IMR-90 (cell line): Measurements from ENCODE around the gene PDZD8. TPM values are rescaled to one million over a fixed set of nuclear protein-coding genes. Genes with fewer than 3 reads are reported as not detected.

ENCODE experiments used
- ATAC-seq: fragments of 200-7000 bp; cut with Tn5 transposase; 2 replicates; pipeline ENCODE4 v1.9.1; 2020; ENCODE audit warnings: low read depth, mild to moderate bottlenecking, moderate library complexity
- BruUV-seq: library from RNA; stranded (reverse); fragments of 400-500 nt; replicated peaks from 2 replicates; lab custom pipeline; 2021; lab: Mats Ljungman, UMichigan
- CTCF ChIA-PET: fragments of 300-600 bp; formaldehyde crosslinking; extraction: SDS; loops from one replicate; lab custom pipeline; 2021; ENCODE audit warnings: antibody characterized with exemption; lab: Yijun Ruan, JAX
- POLR2A ChIA-PET: fragments of 300-600 bp; sonication (Branson Sonifier 250); formaldehyde crosslinking; loops from one replicate; lab custom pipeline; 2022; ENCODE audit warnings: antibody characterized with exemption; ENCODE audit not compliant: unreplicated experiment; lab: Charles Lee
- DNase-seq: peaks from one replicate; pipeline ENCODE4 v3.0.0; 2013
- H2AFZ ChIP-seq: replicated peaks from 2 replicates; pipeline ENCODE3; 2013; ENCODE audit warnings: low read length, mild to moderate bottlenecking; ENCODE audit not compliant: poor library complexity
- H2AK5ac ChIP-seq: 2 replicates; pipeline ENCODE4 v1.6.1; 2013; ENCODE audit warnings: low read depth, low read length, inconsistent platforms
- H2AK9ac ChIP-seq: replicated peaks from 2 replicates; pipeline ENCODE3; 2013; ENCODE audit warnings: mild to moderate bottlenecking, low read depth, low read length, moderate library complexity; ENCODE audit not compliant: poor library complexity
- H2BK120ac ChIP-seq: 2 replicates; pipeline ENCODE4 v1.6.1; 2013; ENCODE audit warnings: low read depth, low read length, inconsistent platforms
- H2BK15ac ChIP-seq: 3 replicates; pipeline ENCODE4 v1.6.1; 2013; ENCODE audit warnings: low read depth, low read length, inconsistent platforms
- H2BK20ac ChIP-seq: 2 replicates; pipeline ENCODE4 v1.6.1; 2013; ENCODE audit warnings: low read depth, mild to moderate bottlenecking, inconsistent platforms, low read length, moderate library complexity
- H2BK5ac ChIP-seq: 2 replicates; pipeline ENCODE4 v1.6.1; 2013; ENCODE audit warnings: mild to moderate bottlenecking, low read depth, low read length, inconsistent platforms; ENCODE audit not compliant: poor library complexity, severe bottlenecking
- H3K14ac ChIP-seq: replicated peaks from 2 replicates; pipeline ENCODE4 v1.6.1; 2013; ENCODE audit warnings: low read depth, low read length, inconsistent platforms
- H3K18ac ChIP-seq: 2 replicates; pipeline ENCODE4 v1.6.1; 2013; ENCODE audit warnings: low read depth, low read length, control low read depth
- H3K23ac ChIP-seq: 2 replicates; pipeline ENCODE4 v1.6.1; 2013; ENCODE audit warnings: low read depth, low read length, inconsistent platforms
- H3K27ac ChIP-seq: 2 replicates; pipeline ENCODE4 v1.5.1; 2013; ENCODE audit warnings: mild to moderate bottlenecking, control low read depth, low read length; ENCODE audit not compliant: insufficient read depth
- H3K27me3 ChIP-seq: 2 replicates; pipeline ENCODE4 v1.6.1; 2013; ENCODE audit warnings: low read length; ENCODE audit not compliant: control insufficient read depth, insufficient read depth
- H3K36me3 ChIP-seq: 2 replicates; pipeline ENCODE4 v1.6.1; 2013; ENCODE audit warnings: low read length, mixed read lengths; ENCODE audit not compliant: control insufficient read depth, insufficient read depth
- H3K4ac ChIP-seq: 2 replicates; pipeline ENCODE4 v1.6.1; 2013; ENCODE audit warnings: low read depth, low read length, inconsistent platforms
- H3K4me1 ChIP-seq: 2 replicates; pipeline ENCODE4 v1.6.1; 2013; ENCODE audit warnings: low read length, mixed read lengths; ENCODE audit not compliant: control insufficient read depth, insufficient read depth
- H3K4me2 ChIP-seq: 2 replicates; pipeline ENCODE4 v1.6.1; 2013; ENCODE audit warnings: low read depth, mild to moderate bottlenecking, control low read depth, low read length, moderate library complexity
- H3K4me3 ChIP-seq: 2 replicates; pipeline ENCODE4 v1.5.1; 2013; ENCODE audit warnings: low read depth, mild to moderate bottlenecking, control low read depth, low read length, moderate library complexity; ENCODE audit not compliant: insufficient read depth
- H3K56ac ChIP-seq: 2 replicates; pipeline ENCODE4 v1.6.1; 2013; ENCODE audit warnings: low read length, inconsistent platforms; ENCODE audit not compliant: insufficient read depth; ENCODE audit errors: extremely low read depth
- H3K79me1 ChIP-seq, 2 experiments: 2 replicates each; pipeline ENCODE4 v1.6.1; 2013; ENCODE audit warnings: low read length in 2 of 2, inconsistent platforms in 1 of 2, low read depth in 1 of 2
- H3K9ac ChIP-seq: 2 replicates; pipeline ENCODE4 v1.6.1; 2013; ENCODE audit warnings: low read depth, low read length, control low read depth
- H3K9me1 ChIP-seq: 2 replicates; pipeline ENCODE4 v1.6.1; 2013; ENCODE audit warnings: low read length, inconsistent platforms; ENCODE audit not compliant: insufficient read depth
- H3K9me3 ChIP-seq: 2 replicates; pipeline ENCODE4 v1.6.1; 2013; ENCODE audit warnings: low read length; ENCODE audit not compliant: control insufficient read depth, insufficient read depth
- H4K20me1 ChIP-seq: 2 replicates; pipeline ENCODE4 v1.6.1; 2013; ENCODE audit warnings: low read length, inconsistent platforms; ENCODE audit not compliant: insufficient read depth
- H4K5ac ChIP-seq: 2 replicates; pipeline ENCODE4 v1.6.1; 2013; ENCODE audit warnings: mild to moderate bottlenecking, low read depth, low read length, control low read depth
- H4K8ac ChIP-seq, 2 experiments: 2 replicates each; pipeline ENCODE4 v1.6.1; 2013; ENCODE audit warnings: low read depth in 2 of 2, low read length in 2 of 2, control low read depth in 1 of 2, inconsistent platforms in 1 of 2
- H4K91ac ChIP-seq: 2 replicates; pipeline ENCODE4 v1.6.1; 2013; ENCODE audit warnings: low read depth, low read length, inconsistent platforms; ENCODE audit not compliant: insufficient read depth
- CEBPB ChIP-seq: IDR thresholded peaks from 2 replicates; pipeline ENCODE4 v1.6.1; 2012; ENCODE audit warnings: low read depth, low read length, improper control_type of control experiment
- CHD1 ChIP-seq: IDR thresholded peaks from 2 replicates; pipeline ENCODE4 v1.6.1; 2012; ENCODE audit warnings: low read depth, low read length, improper control_type of control experiment
- FOS ChIP-seq: fragments of 150-350 bp; IDR thresholded peaks from 2 replicates; pipeline ENCODE4 v1.6.1; 2016; ENCODE audit warnings: low read depth, low read length
- MAFK ChIP-seq: IDR thresholded peaks from 2 replicates; pipeline ENCODE4 v1.6.1; 2012; ENCODE audit warnings: low read depth, low read length, improper control_type of control experiment
- MAZ ChIP-seq: IDR thresholded peaks from 2 replicates; pipeline ENCODE4 v1.6.1; 2012; ENCODE audit warnings: low read depth, mild to moderate bottlenecking, low read length, improper control_type of control experiment, moderate library complexity, borderline replicate concordance
- MXI1 ChIP-seq: IDR thresholded peaks from 2 replicates; pipeline ENCODE4 v1.6.1; 2012; ENCODE audit warnings: low read depth, mild to moderate bottlenecking, low read length, moderate library complexity, borderline replicate concordance
- POLR2A ChIP-seq: IDR thresholded peaks from 2 replicates; pipeline ENCODE4 v1.6.1; 2012; ENCODE audit warnings: mild to moderate bottlenecking, low read depth, low read length
- RAD21 ChIP-seq: IDR thresholded peaks from 2 replicates; pipeline ENCODE4 v1.6.1; 2012; ENCODE audit warnings: low read length, improper control_type of control experiment
- RCOR1 ChIP-seq: IDR thresholded peaks from 2 replicates; pipeline ENCODE4 v1.6.1; 2012; ENCODE audit warnings: mild to moderate bottlenecking, low read length, improper control_type of control experiment; ENCODE audit not compliant: insufficient replicate concordance
- RFX5 ChIP-seq: IDR thresholded peaks from 2 replicates; pipeline ENCODE4 v1.8.0; 2012; ENCODE audit warnings: low read depth, mild to moderate bottlenecking, low read length, moderate library complexity
- SMC3 ChIP-seq: fragments of 150-350 bp; IDR thresholded peaks from 2 replicates; pipeline ENCODE4 v1.6.1; 2016; ENCODE audit warnings: low read depth, mild to moderate bottlenecking, antibody characterized with exemption, low read length, moderate library complexity
- WGBS, 2 experiments: methylation state at CpG; one replicate each; pipeline versions ENCODE4 v1.1.5 to v1.1.7; 2013; ENCODE audit warnings: missing lambda C conversion rate in 2 of 2; ENCODE audit not compliant: insufficient read length in 1 of 2; ENCODE audit errors: extremely low coverage in 2 of 2; 5-methylcytosine and 5-hydroxymethylcytosine counted together
- dilution Hi-C: fragments of 300-500 bp; cut with HindIII; formaldehyde crosslinking; loops from one replicate; pipeline ENCODE4 v1.14.3; 2018; ENCODE audit warnings: low sequenced_read_pairs; ENCODE audit not compliant: unreplicated experiment
- in situ Hi-C: fragments of 300-500 bp; cut with MboI; formaldehyde crosslinking; loops from 3 replicates; pipeline ENCODE4 v1.14.3; 2019; ENCODE audit warnings: low sequenced_read_pairs, inconsistent platforms, mixed read lengths
- intact Hi-C: fragments of 100-400 bp; cut with micrococcal nuclease; formaldehyde crosslinking; loops from 2 replicates; pipeline ENCODE4 v1.10.0; 2022
- polyA plus RNA-seq, 3 experiments: library from polyadenylated mRNA; depleted of rRNA; stranded (reverse); fragments of >200 nt; gene quantifications; 2 replicates each; pipeline ENCODE4 v1.2.3, GENCODE V29; 2012; ENCODE audit warnings: low replicate concordance in 1 of 3
- total RNA-seq: library from RNA; depleted of rRNA; stranded (reverse); fragments of >200 nt; gene quantifications from 2 replicates; pipeline ENCODE4 v1.2.3, GENCODE V29; 2012
- TF ChIP-seq, protein P1 (sequence below): fragments of 150-350 bp; IDR thresholded peaks from 2 replicates; pipeline ENCODE4 v1.6.1; 2017; ENCODE audit warnings: mild to moderate bottlenecking, antibody characterized with exemption, low read length, low read depth
- TF ChIP-seq, protein P2 (sequence below): conservative IDR thresholded peaks from 2 replicates; pipeline ENCODE4 v1.5.1; 2012; ENCODE audit warnings: mild to moderate bottlenecking, low read depth, low read length, improper control_type of control experiment

PDZD8 gene
- total and polyA plus RNA-seq, 2 of the 4 experiments (the other 2 are of a cell fraction): 11.3 to 20.4 TPM

DNA sequence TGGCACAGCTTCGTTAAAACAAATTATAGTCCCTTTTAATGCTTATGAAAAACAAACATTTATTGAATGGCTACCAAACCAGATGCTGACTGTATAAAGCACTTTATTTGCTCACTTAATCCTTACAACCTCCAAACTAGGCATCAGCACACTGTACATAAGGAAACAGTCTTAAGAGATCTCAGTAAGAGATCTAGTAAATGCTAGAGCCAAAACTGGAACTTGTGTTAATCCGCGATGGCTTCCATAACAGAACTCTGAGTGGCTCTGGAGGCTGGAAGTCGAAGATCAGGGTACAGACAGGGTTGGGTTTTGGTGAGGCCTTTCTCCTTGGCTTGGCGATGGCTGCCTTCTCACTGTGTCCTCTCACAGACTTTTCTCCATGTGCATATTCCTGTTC, 27.0 kb downstream of the PDZD8 start:
- Histone ChIP-seq H2AK9ac (no peak overlapping the region), H4K5ac (no peak overlapping the region), H2AK5ac (no peak overlapping the region), H3K79me1 (peaks cover 18 to 47% of the 10 kb centered on the region in 2 experiments), H2BK20ac (no peak overlapping the region), H4K91ac (no peak overlapping the region), H3K4me3 (no peak overlapping the region), H3K9me1 (no peaks in the 10 kb centered on the region), H3K36me3 (no peaks in the 10 kb centered on the region), H4K8ac (no peak overlapping the region), H3K4ac (no peak overlapping the region), H3K9me3 (no peaks in the 10 kb centered on the region), H2BK120ac (no peak overlapping the region), H3K9ac (no peak overlapping the region), H3K14ac (no peak overlapping the region), H4K20me1 (peaks cover 15% of the 10 kb centered on the region), H3K23ac (no peak overlapping the region), H3K27me3 (no peaks in the 10 kb centered on the region), H2BK15ac (no peak overlapping the region), H3K27ac (no peak overlapping the region), H3K56ac (no peak overlapping the region), H3K18ac (no peak overlapping the region), H2AFZ (no peak overlapping the region), H3K4me2 (no peak overlapping the region), H3K4me1 (no peaks in the 10 kb centered on the region), H2BK5ac (no peak overlapping the region)
- no TSS peak for BruUV-seq
- no peak for DNase-seq
- TF ChIP-seq RCOR1 (no peak), POLR2A (no peak), RFX5 (no peak), CEBPB (no peak), SMC3 (no peak), MAZ (no peak), CHD1 (no peak), MAFK (no peak), RAD21 (no peak), FOS (no peak), MXI1 (no peak)
- TF ChIP-seq, protein P1, sequence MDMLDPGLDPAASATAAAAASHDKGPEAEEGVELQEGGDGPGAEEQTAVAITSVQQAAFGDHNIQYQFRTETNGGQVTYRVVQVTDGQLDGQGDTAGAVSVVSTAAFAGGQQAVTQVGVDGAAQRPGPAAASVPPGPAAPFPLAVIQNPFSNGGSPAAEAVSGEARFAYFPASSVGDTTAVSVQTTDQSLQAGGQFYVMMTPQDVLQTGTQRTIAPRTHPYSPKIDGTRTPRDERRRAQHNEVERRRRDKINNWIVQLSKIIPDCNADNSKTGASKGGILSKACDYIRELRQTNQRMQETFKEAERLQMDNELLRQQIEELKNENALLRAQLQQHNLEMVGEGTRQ: no peak
- TF ChIP-seq, protein P2, sequence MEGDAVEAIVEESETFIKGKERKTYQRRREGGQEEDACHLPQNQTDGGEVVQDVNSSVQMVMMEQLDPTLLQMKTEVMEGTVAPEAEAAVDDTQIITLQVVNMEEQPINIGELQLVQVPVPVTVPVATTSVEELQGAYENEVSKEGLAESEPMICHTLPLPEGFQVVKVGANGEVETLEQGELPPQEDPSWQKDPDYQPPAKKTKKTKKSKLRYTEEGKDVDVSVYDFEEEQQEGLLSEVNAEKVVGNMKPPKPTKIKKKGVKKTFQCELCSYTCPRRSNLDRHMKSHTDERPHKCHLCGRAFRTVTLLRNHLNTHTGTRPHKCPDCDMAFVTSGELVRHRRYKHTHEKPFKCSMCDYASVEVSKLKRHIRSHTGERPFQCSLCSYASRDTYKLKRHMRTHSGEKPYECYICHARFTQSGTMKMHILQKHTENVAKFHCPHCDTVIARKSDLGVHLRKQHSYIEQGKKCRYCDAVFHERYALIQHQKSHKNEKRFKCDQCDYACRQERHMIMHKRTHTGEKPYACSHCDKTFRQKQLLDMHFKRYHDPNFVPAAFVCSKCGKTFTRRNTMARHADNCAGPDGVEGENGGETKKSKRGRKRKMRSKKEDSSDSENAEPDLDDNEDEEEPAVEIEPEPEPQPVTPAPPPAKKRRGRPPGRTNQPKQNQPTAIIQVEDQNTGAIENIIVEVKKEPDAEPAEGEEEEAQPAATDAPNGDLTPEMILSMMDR: no peak
- ATAC-seq: no peak
- ChIA-PET CTCF (interaction anchor here (1.2 kb wide), 1 partner anchor 28 kb away, joined by 3 read pairs; no protein-coding TSS in a partner anchor), POLR2A (no interaction called here)
- WGBS, 2 experiments: no CpG with 5 or more reads among the region's 5 CpGs
- in situ Hi-C loops: no loop called here
- intact Hi-C loops: no loop called here
- dilution Hi-C loops: no loop called here
